HG02588 (cell line): ENCODE measurements around the gene PTPRN.

Experiments used
- ATAC-seq: cut with Tn5 transposase; IDR thresholded peaks from one replicate; pipeline ENCODE4 v1.9.1; 2021; ENCODE audit warnings: mild to moderate bottlenecking, moderate library complexity; ENCODE audit not compliant: unreplicated experiment

Gene PTPRN

GRCh38 chr2:219246559-219246958 lies 62.6 kb downstream of the PTPRN start:
- no peak for ATAC-seq

GRCh38 chr2:219245899-219246230 lies 63.3 kb downstream of the PTPRN start:
- no peak for ATAC-seq

- peak; percentile 61 for ATAC-seq
Observed at GRCh38 chr2:219245148-219245898, 63.9 kb downstream of the PTPRN start, which contains the start of the genes GLB1L and STK16. GLB1L (minus strand) TSS chr2:219245444; CDS start chr2:219243573, 1,871 bp downstream. STK16 (plus strand) TSS chr2:219245479; CDS start chr2:219246000, 521 bp downstream.

- ATAC-seq, result no peak
Observed at GRCh38 chr2:219244789-219245147, 64.4 kb downstream of the PTPRN start.

GRCh38 chr2:219243291-219243761 lies 65.9 kb downstream of the PTPRN start:
- ATAC-seq, result no peak
